NCI-H2029 treated with DMSO at 0.1 percent for 48 hours (cell line): ENCODE data around the gene MARCKSL1.
"Not testable (repeated sequence)": the region's sequence is repeated elsewhere in the genome, so short reads cannot be mapped to it uniquely, and the experiment has no call there.

Source experiments
- DNase-seq: peaks from one replicate; lab custom pipeline; 2025; lab: John Stamatoyannopoulos, UW

Gene MARCKSL1

DNA sequence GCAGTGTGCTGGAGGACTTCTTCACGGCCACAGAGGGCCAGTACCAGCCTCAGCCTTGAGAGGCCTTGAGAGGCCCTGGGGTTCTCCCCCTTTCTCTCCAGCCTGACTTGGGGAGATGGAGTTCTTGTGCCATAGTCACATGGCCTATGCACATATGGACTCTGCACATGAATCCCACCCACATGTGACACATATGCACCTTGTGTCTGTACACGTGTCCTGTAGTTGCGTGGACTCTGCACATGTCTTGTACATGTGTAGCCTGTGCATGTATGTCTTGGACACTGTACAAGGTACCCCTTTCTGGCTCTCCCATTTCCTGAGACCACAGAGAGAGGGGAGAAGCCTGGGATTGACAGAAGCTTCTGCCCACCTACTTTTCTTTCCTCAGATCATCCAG lies 50.4 kb downstream of the MARCKSL1 start:
- DNase-seq: no peak

DNA sequence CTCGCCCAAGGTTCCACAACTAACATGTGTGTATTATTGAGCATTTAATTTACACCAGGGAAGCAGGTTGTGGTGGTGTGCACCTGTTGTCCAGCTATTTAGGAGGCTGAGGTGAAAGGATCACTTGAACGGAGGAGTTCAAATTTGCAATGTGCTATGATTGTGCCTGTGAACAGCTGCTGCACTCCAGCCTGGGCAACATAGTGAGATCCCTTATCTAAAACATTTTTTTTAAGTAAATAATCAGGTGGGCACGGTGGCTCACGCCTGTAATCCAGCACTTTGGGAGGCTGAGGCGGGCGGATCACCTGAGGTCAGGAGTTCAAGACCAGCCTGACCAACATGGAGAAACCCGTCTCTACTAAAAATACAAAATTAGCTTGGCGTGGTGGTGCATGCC lies 51.3 kb downstream of the MARCKSL1 start:
- not testable (repeated sequence) for DNase-seq
